ENCODE measurements around the gene ZFR.

GRCh38 chr5:32453916-32454315 lies 9.4 kb upstream of the ZFR start:
- no peak for TF ChIP-seq ELF1 (IDR thresholded peaks at IDR 0.05)
- no peak for TF ChIP-seq REST (IDR thresholded peaks at IDR 0.05; ENCODE audit: low read depth, low read length)
- TF ChIP-seq CTCF (IDR thresholded peaks at IDR 0.05), result no peak
- no peak for TF ChIP-seq USF2 (IDR thresholded peaks at IDR 0.05; ENCODE audit: borderline replicate concordance, low read depth, low read length)
- TF ChIP-seq POLR2AphosphoS5 (IDR thresholded peaks at IDR 0.05; ENCODE audit: low read depth, low read length), result no peak
- TF ChIP-seq TEAD4 (IDR thresholded peaks at IDR 0.05; ENCODE audit: borderline replicate concordance, insufficient read depth), result no peak
- TF ChIP-seq MAX (IDR thresholded peaks at IDR 0.05; ENCODE audit: low read depth), result no peak
- no peak for TF ChIP-seq GABPA (IDR thresholded peaks at IDR 0.05; ENCODE audit: low read depth)
- no peak for TF ChIP-seq MEF2A (IDR thresholded peaks at IDR 0.05; ENCODE audit: borderline replicate concordance, low read depth)
